SHP77 treated with DMSO at 0.1 percent for 48 hours (cell line): Measurements from ENCODE around the gene FN3K.

Experiments
- DNase-seq: peaks from one replicate; lab custom pipeline; 2025; lab: John Stamatoyannopoulos, UW

The FN3K gene

DNA sequence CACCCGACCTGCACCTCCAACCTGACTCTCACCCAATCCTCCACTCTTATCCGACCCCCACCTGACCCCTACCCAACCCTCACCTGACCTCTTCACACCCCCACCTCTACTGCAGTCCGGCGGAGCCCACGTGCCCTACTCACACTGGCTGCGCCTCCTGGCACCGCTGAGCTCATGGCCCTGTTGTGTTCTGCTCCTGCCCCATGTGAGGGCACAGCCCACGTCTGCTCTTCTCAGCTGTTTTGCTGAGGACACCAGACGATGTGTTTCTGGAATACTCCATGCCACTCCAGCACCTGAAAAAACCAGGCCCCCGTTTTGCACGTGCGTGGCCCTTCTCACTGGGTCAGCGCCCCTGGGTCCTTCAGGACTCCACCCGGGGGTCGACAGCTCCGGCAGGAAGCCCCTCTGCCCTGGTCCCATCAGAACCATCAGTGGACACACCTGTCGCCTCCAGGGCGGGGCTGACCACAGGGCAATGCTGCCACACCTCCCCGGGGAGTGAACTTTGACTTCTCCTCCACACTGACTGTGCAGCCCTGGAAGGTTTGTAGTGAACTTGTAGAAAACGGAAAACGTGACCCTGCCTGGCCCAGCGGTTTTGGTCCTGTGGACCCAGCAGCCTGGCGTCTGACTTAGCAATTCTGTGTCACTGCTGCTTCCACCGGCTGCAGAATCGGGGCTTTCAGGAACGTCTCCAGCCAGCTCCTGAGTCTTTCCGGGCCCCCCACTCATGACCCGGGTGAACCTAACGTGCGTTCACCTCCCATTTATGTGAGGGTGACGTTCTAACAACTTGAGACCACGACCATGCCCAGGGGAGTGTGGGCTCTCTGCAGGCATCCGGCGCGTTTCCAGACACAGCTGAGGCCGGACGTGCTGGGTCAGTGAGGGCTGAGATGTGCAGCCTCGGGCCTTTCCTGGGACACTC lies 31.2 kb upstream of the FN3K start:
- no peak for DNase-seq

DNA sequence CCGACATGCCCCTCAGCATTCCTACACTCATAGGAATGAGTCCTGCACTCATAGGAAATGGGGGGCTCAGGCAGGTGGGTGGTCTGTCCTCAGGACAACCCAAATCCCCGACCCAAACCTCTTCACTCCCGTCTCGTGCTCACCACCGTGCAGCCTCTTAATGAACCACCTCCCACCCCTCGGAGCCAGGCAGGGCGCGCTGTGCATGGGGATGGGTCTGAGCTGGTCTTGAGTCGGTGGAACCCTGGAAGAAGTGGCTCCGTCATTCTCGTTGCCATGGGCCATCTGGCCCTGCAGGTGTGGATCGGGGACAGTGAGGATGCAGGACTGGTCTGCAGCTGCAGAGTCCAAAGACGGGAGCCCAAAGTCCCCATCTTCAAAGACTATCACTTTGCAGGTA lies 30.5 kb upstream of the FN3K start:
- DNase-seq: no peak

DNA sequence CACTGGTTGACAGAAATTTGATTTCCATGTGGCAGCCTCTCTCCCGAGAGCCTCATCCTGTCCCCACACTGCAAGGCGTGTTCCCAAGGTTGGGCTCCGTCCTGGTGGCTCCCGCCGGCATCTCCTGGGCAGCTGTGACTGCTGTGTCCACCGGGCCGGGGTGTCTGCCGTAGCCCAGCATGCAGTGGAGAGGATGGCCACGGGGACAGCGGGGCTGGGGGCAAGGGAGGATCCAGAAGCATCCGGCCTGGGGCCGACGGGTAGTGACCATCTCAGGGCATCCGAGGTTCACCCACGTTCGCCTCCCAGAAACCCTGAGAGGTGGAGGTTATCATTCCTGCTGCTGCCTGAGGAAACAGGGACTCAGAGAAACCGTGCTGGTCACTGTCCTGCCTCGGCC lies 29.7 kb upstream of the FN3K start:
- no peak for DNase-seq

DNA sequence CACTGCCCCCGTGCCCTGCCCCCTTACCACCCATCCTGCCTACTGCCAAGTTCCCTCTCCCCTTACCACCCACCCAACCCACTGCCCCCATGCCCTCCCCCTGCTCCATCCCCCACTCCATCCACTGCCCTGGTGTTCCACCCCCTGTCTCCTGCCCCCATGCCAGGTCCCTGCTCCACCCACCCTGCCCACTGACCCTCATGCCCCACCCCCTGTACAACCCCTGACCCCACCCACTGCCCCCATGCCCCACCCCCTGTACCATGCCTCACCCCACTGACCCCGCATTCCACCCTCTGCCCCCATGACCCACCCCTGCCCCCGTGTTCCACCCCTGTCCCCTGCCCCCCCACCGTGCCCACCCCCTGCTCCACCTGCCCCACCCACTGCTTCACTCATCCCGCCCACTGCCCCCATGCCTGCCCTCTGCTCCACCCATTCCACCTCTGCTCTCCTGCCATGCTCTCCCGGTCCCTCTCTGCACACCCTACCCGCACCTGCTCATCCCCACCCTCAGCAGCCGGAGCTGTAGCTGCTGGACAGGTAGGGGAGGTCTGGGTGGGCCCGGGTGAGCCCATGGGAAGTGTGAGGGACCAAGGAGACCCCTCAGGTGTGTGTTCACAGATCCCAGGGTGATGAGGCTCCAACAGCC lies 26.3 kb upstream of the FN3K start:
- DNase-seq: no peak

DNA sequence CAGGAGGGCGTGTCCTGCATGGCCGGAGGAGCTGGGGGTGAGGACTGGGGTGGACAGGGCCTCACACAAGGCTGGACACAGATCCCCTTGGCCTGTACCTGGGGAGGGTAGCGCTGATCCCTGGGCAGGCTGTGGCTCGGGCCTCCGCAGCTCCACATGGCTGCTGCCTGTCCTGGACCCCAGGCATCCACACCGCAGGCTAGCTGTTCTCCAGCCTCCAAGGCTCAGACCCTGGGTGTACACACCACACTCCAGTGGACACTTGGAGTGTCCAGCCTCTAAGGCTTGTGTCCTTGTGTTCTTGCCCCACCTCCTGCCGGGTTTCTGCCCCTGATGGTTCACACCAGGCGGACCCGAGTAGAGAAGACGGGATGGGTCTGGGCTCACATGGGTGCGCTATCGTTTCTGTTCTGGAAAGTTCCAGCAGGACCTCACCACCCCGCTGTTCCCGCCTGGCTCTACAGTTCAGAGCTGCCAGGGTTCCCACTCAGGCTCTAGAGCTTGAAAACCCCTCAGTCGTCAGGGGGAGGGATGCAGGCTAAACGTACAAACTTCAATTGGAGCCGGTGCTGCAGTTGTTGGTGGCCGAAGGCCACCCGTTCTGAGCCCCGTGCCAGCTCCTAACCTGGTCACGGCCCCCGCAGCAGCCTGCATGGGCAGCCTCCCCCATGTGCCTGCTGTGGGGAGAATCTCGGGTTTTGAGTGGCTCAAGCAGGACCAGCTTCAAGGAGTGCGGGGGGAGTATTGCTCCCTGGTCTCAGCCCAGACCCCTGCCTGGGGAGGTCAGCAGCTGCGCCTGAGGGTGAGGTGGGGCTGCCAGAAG lies 25.5 kb upstream of the FN3K start:
- DNase-seq: no peak

DNA sequence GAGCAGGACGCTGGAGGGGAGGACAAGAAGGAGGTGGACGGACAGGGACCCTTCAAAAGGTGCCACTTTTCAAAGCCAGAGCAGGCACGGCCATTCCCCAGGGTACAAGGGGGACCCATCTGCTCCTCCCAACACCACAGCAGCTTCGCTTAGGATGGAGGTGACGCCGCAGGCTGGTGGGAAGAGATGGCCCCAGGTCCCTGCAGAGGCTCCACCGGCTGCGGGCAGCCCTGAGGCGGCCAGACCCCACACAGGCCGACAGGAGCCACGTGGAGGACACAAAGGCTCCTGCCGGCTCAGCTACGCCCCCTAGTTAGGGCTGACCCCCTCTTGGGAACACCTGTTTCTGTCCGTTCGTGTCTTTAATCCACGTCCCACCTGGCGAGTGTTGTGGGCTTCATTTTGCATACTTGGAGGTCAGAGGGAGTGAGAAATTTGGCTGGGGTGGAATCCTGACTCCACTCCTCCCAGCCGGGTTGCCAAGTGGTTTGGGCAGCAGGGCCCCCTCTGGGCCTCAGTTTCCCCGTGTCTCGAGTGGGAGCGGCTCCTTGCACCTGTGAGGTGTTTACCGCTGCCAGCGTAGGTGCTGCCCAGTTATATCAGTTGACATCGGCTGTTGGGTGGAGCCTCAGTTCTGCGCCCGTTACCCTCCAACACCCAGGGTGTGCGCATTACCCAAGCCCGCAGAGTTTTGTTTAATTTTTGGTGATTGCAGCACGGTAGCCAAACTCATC lies 24.7 kb upstream of the FN3K start:
- no peak for DNase-seq

DNA sequence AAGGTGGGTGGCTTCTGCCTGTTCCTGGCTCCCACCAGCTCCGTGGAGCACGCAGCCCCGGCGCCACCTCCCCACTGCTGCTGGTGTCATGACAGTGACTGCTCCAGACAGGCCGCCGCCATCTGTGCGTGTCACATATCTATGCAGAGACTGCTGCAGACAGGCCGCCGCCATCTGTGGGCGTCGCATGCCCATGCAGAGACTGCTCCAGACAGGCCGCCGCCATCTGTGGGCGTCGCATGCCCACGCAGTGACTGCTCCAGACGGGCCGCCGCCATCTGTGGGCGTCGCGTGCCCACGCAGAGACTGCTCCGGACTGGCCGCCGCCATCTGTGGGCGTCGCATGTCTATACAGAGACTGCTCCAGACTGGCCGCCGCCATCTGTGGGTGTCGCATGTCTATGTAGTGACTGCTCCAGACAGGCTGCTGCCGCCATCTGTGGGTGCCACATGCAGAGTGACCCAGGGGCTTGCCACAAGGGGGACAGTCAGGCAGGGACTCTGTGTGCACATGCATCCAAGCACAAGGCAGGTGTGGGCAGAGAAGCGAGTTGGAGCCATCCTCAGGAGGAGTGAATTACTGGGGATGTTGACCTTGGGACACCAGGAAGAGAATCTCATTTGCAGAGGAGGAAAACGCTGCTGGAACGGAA lies 22.2 kb upstream of the FN3K start:
- no peak for DNase-seq

DNA sequence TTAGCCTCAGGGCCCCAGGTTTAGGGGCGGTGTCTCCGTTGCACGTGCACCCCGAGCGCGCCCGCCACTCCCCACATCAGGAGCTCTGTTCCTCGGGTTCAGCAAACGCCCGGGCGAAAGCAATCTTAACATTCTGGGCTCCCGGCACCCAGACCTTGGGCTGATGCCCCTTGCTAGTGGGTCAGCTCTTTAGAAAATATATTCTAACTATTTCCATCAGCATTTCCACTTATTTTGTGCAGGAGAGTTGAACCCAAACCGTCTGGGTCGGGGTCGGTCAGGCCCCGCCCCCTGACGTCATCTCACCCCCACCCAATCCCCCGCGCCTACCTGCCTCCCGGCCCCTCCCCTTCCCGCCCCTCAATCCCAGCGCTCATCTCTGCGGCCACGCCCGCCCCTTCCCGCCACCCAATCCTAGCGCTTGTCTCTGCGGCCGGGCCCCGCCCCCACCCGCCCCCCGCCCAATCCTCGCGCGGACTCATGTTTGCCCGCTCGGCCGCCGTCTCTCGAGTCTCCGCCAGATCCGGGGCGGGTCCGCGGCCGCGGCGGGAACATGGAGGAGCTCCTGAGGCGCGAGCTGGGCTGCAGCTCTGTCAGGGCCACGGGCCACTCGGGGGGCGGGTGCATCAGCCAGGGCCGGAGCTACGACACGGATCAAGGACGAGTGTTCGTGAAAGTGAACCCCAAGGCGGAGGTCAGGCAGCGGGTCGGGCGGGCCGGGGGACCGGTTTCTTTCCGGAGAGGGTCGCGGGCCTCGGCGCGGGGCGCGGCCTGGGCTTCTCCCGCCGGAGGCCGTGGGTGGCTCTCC lies 19.0 kb upstream of the FN3K start, which contains the start of gene FN3KRP:
Gene FN3KRP, plus strand, starts transcription at position 504 of the 808 bp plus-strand sequence. Its CDS starts 50 bp downstream, at position 554.
- peak; percentile 96 for DNase-seq

DNA sequence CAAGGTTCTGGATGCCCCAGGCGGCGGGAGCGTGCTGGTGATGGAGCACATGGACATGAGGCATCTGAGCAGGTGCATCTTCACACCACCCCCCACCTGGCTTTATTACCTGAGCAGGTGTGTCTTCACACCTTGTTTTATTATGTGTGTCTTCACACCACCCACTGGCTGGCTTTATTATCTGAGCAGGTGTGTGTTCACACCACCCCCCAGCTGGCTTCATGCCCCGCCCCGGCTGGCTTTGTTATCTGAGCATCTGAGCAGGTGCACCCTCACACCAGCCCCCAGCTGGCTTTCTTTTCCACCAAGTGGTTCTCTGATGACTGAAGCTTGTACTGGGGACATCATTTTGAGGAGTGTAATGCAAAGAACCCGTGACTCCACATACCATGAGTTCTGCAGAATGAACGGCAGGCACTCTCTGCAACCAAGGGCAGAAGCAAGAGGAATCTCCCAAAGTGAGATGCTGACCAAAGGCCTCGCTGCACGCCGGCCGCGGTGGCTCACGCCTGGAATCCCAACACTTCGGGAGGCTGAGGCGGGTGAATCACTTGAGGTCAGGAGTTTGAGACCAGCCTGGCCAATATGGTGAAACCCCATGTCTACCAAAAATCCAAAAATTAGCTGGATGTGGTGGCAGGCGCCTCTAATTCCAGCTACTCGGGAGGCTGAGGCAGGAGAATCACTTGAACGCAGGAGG lies 16.3 kb upstream of the FN3K start:
- no peak for DNase-seq

DNA sequence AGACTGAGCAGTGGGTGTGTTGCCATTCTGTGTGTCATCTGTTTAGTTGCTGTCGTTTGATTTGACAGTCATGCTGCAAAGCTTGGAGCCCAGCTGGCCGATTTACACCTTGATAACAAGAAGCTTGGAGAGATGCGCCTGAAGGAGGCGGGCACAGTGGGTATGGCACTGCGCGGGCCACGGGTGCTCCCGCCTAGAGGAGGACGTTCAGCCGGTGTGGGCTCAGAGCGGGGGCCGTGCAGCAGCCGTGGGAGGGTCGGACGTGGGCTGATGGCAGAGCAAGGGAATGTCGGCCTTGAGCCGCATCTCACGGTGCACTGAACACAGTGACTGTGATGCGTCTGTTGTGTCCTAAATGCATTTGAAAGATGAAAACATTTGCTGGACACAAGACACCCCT lies 15.2 kb upstream of the FN3K start:
- no peak for DNase-seq

DNA sequence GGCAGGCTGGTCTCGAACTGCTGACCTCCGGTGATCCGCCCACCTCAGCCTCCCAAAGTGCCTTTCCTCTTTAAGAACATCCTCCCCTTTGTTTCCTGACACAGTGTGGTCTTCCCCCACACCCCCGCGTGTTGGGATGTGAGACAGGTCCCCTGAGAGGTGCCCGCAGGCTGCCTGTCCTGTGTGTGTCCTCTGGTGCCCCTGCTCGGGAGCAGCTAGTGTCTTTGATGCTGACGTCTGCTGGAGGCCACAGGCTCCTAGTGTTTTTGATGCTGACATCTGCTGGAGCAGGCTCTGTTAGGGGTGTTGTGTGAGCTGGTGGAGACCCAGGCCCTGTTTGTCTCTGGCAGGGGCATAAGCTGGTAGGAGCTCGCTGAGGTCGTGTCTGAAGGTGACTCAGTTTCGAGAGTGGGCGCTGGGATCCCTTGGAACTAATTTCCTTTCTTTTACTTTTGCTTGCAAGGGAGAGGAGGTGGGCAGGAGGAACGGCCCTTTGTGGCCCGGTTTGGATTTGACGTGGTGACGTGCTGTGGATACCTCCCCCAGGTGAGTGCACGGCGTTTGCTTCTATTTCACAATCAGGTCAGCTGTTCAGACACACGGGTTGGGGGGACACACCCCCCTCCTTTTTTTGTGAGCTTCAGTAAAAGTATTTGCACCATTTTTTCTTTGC lies 12.9 kb upstream of the FN3K start:
- DNase-seq: no peak

DNA sequence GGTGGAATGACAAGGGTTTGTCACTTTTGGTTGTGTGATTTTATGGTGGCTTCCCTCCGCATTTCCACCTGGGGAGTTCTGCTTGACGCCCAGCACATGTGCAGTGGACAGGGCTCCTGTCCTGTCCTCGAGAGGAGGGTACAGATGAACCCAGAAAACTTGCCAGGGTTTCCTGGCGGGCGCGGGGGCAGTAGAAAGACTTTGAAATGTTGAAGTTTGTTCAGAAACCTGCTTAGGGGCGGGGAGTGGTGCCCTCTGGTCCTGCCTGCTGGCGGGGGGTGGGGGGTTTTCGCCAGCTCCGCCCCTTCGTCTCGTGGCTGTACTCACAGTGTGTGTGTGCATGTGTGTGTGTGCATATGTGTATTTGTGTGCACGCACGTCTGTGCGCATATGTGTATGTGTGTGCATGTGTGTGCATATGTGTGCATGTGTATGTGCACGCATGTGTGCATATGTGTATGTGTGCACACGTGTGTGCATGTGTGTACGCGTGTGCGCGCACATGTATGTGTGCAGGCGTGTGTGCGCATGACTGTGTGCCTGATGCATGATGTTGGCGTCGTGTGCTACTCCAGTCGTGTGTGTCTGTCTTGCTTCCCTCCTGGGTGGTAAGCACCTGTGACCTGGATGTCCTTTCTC lies 12.1 kb upstream of the FN3K start:
- DNase-seq: no peak

DNA sequence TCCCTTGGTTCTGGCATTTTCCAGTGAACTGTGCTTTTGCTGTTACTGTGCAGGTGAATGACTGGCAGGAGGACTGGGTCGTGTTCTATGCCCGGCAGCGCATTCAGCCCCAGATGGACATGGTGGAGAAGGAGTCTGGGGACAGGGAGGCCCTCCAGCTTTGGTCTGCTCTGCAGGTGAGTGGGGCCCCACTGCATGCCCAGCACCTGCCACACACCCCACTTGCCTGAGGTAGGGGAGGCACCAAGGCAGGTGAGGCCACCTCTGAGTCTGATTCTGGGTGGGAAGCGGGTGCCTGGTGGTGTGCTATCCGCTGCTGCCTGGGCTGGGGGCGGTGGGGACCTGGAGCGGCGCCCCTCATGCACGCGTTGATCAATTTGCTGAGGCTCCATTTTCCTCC lies 9.0 kb upstream of the FN3K start:
- DNase-seq: no peak

DNA sequence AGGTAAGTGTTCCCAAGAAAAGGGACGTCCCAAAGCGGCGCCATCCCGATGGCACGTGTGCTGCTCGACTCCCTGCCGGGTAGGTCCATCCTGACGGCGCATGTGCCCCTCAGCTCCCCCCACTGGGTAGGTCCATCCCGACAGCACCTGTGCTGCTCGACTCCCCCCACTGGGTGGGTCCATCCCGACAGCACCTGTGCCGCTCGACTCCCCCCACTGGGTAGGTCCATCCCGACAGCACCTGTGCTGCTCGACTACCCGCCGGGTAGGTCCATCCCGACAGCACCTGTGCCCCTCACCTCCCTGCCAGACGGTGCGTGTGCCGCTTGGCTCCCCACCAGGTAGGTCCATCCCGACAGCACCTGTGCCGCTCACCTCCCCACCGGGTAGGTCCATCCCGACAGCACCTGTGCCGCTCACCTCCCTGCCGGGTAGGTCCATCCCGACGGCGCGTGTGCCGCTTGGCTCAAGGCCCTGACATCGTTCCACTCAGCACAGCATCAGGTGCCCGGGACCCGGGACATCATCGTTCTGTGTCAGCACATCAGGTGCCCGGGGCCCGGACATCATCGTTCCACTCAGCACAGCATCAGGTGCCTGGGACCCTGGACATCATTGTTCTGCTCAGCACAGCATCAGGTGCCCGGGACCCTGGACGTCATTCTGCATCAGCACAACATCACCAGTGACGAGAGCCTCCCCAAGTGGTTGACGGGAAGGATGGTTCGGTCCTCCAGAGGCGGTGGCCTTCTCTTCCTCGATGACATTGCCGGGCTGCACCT lies 5.7 kb upstream of the FN3K start:
- no peak for DNase-seq

DNA sequence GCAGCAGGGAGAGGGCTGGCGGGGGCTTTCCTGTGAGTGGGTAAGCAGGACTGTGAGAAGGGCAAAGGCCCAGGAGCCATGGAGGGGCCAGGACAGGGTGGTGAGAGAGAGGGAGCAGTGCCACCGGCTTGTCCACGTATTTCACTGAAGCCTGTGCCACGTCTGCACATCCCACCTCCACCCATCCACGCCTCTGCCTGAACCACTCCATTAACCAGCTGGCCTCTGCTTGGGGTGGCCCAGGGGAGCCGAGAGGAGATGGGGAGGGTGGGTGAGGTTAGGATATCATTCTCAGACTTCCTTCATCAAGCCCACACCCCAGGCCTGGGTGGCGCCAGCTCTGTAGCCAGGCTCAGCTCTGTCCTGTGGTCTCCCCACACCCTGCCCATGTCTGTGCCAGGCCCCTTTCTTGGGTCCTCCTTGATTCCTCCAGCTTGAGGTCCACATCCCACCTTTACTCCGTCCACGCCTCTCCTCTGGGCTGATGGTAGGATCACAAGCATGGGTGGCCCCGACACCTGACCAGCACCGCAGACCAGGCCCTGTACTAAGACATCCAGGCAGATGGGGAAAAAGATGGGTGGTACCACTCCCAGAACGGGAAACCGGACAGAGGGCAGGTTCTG lies 3.2 kb upstream of the FN3K start:
- DNase-seq: no peak

DNA sequence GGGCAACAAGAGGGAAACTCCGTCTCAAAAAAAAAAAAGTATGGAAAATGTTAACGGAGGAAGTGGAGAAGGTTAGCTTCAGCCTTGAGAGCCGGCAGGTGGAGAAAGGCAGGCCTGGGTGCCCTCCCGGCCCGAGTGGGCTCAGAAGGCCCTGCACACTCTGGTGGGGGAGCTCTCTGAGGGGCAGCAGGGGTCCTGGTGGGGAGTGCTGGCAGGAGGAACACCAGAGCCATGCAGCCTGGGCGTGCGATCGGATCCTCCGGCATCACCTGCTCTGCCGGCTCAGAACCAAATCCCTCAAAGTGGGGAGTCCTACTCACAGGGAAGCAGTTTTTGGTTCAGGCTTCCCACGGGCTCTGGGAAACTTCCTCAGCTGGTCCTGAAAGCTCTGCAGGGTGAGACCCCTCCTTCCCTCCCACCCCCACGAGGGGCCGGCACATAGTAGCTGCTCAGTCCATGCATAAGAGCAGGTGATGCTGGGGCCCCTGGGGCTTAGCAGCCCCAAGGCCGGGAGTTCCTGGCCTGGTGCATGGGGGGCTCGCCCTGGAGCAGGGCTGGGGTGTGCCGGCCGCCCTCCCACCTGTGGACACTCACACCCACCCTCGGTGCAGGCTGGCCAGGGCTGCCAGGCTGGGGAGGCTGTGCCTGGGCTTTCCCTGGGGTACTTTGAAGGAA lies 1.2 kb downstream of the FN3K start:
- no peak for DNase-seq
